ENCODE data around the gene ELOVL6. TPM values are rescaled to one million over a fixed set of nuclear protein-coding genes. Genes with fewer than 3 reads are reported as not detected.
A peak's percentile ranks its signal among the peaks of the same experiment; 100 is the strongest.

Gene ELOVL6
- total and polyA plus RNA-seq, 9 of the 15 experiments (the other 6 are each of a cell fraction or from before 2014, with no cell fraction given): 18.3 to 82.6 (median 46.0) TPM

- TF ChIP-seq DEAF1 (CRISPR knock-in tag; IDR thresholded peaks at IDR 0.05): no peak
- TF ChIP-seq HMGXB4 (CRISPR knock-in tag; IDR thresholded peaks at IDR 0.05): no peak
- TF ChIP-seq ZNF436 (CRISPR knock-in tag; IDR thresholded peaks at IDR 0.05): no peak
- no peak for TF ChIP-seq ZNF146 (CRISPR knock-in tag; IDR thresholded peaks at IDR 0.05; ENCODE audit: unreplicated experiment)
- TF ChIP-seq KDM4B (IDR thresholded peaks at IDR 0.05; ENCODE audit: borderline replicate concordance in 2 of 2, low read depth in 1 of 2): no peak
- TF ChIP-seq LARP7 (IDR thresholded peaks at IDR 0.05): no peak
- no peak for TF ChIP-seq ZSCAN29 (IDR thresholded peaks at IDR 0.05)
- TF ChIP-seq ZNF449 (CRISPR knock-in tag; IDR thresholded peaks at IDR 0.05): no peak
- no peak for TF ChIP-seq HNRNPL (IDR thresholded peaks at IDR 0.05; ENCODE audit: low read depth, low read length)
- TF ChIP-seq ZFPM2 (CRISPR knock-in tag; IDR thresholded peaks at IDR 0.05): no peak
- 0 out of 4 replicates have a peak, but pooled peaks of 1 of the 2 experiments have one; percentile 16 for TF ChIP-seq SIX5 (IDR thresholded peaks at IDR 0.05; ENCODE audit: borderline replicate concordance in 1 of 2, insufficient read depth in 1 of 2, low read depth in 1 of 2, low read length in 2 of 2)
- TF ChIP-seq MEIS2 (IDR thresholded peaks at IDR 0.05; ENCODE audit: partially characterized antibody): peak; percentile 78
- no peak for TF ChIP-seq CTBP1 (IDR thresholded peaks at IDR 0.05; ENCODE audit: borderline replicate concordance)
- TF ChIP-seq CBX3 (IDR thresholded peaks at IDR 0.05; ENCODE audit: borderline replicate concordance in 1 of 2, low read length in 2 of 2): no peak
- no peak for TF ChIP-seq ZNF197 (CRISPR knock-in tag; IDR thresholded peaks at IDR 0.05; ENCODE audit: low read depth)
- TF ChIP-seq ZNF512 (tag; IDR thresholded peaks at IDR 0.05): no peak
- TF ChIP-seq BDP1 (IDR thresholded peaks at IDR 0.05; ENCODE audit: insufficient read depth, insufficient read length): no peak
- no peak for TF ChIP-seq IRF9 (tag; IDR thresholded peaks at IDR 0.05)
- TF ChIP-seq OTX1 (CRISPR knock-in tag; IDR thresholded peaks at IDR 0.05): no peak
- TF ChIP-seq IRF2 (CRISPR knock-in tag; IDR thresholded peaks at IDR 0.05): no peak
- TF ChIP-seq MBD2 (IDR thresholded peaks at IDR 0.05; ENCODE audit: borderline replicate concordance, low read depth): no peak
- no peak for TF ChIP-seq ZNF668 (CRISPR knock-in tag; IDR thresholded peaks at IDR 0.05)
- TF ChIP-seq ZNF134 (CRISPR knock-in tag; conservative IDR thresholded peaks at IDR 0.05): no peak
- no peak for TF ChIP-seq PURB (CRISPR knock-in tag; IDR thresholded peaks at IDR 0.05; ENCODE audit: low read depth)
These were observed 47.2 kb upstream of the ELOVL6 start (continued) for GRCh38 chr4:110245577-110245976.
